ENCODE measurements around the gene ZNF316.

GRCh38 chr7:6623589-6624245 is 13.4 kb upstream of the ZNF316 start:
- TF ChIP-seq REST (IDR thresholded peaks at IDR 0.05; ENCODE audit: insufficient read depth in 1 of 2, low read depth in 2 of 2, low read length in 2 of 2) = peak in 1 of 2 experiments; percentile 50; a peak in 1 of 4 replicates
- no peak for TF ChIP-seq POLR2AphosphoS5 (IDR thresholded peaks at IDR 0.05; ENCODE audit: low read depth, low read length)
- TF ChIP-seq FOXP2 (optimal IDR thresholded peaks at IDR 0.05; ENCODE audit: borderline replicate concordance, extremely low read depth, extremely low read length, insufficient read depth) = no peak
- TF ChIP-seq TAF1 (IDR thresholded peaks at IDR 0.05; ENCODE audit: borderline replicate concordance, insufficient read depth, low read length) = no peak
